K562 (cell line): ENCODE data around the gene CHD2. TPM values are rescaled to one million over a fixed set of nuclear protein-coding genes. Genes with fewer than 3 reads are reported as not detected.
A peak's percentile ranks its signal among the peaks of the same experiment; 100 is the strongest.

ENCODE experiments used
- CAMTA2 ChIP-seq: fragments of 250-450 bp; sonication (Bioruptor Pico); conservative IDR thresholded peaks from 2 replicates; pipeline ENCODE4 v1.5.1; 2022
- EWSR1 ChIP-seq: fragments of 450-650 bp; IDR thresholded peaks from 2 replicates; pipeline ENCODE4 v1.6.1; 2018; ENCODE audit warnings: borderline replicate concordance, mild to moderate bottlenecking, low read depth, moderate library complexity; ENCODE audit not compliant: partially characterized antibody
- FOXA1 ChIP-seq: fragments of 450-650 bp; IDR thresholded peaks from 2 replicates; pipeline ENCODE4 v1.6.1; 2016; ENCODE audit warnings: mild to moderate bottlenecking, borderline replicate concordance
- GATAD2B ChIP-seq: fragments of 450-650 bp; IDR thresholded peaks from 2 replicates; pipeline ENCODE4 v1.6.1; 2017; ENCODE audit warnings: mild to moderate bottlenecking, borderline replicate concordance
- GTF2A2 ChIP-seq: IDR thresholded peaks from 2 replicates; pipeline ENCODE4 v1.6.1; 2016; ENCODE audit warnings: mild to moderate bottlenecking, missing genetic modification characterization, missing compliant biosample characterization
- HNRNPL ChIP-seq: fragments of 200-400 bp; formaldehyde crosslinking; IDR thresholded peaks from 2 replicates; pipeline ENCODE4 v1.6.1; 2017; ENCODE audit warnings: low read depth, mild to moderate bottlenecking, low read length
- LARP7 ChIP-seq: fragments of 450-650 bp; IDR thresholded peaks from 2 replicates; pipeline ENCODE4 v1.6.1; 2016
- MAFF ChIP-seq: IDR thresholded peaks from 2 replicates; pipeline ENCODE4 v1.6.1; 2012; ENCODE audit warnings: low read length, improper control_type of control experiment
- MAZ ChIP-seq, 2 experiments: fragments of 450-650 bp in 1 of 2; sonication (generic) in 1 of 2; formaldehyde crosslinking; IDR thresholded peaks in 1 of 2; conservative IDR thresholded peaks in 1 of 2; 2 replicates each; pipeline versions ENCODE4 v1.4.0 to v1.5.0; 2020; ENCODE audit warnings: mild to moderate bottlenecking in 1 of 2, missing genetic modification reagents in 1 of 2
- RBM14 ChIP-seq: fragments of 200-400 bp; formaldehyde crosslinking; IDR thresholded peaks from 2 replicates; pipeline ENCODE4 v1.6.1; 2018; ENCODE audit warnings: low read depth, mild to moderate bottlenecking, low read length, moderate library complexity, borderline replicate concordance; ENCODE audit not compliant: insufficient read depth
- REST ChIP-seq, 2 experiments: fragments of 450-650 bp; formaldehyde crosslinking in 1 of 2; IDR thresholded peaks; 2 replicates each; pipeline versions ENCODE4 v1.4.0 to v1.6.1; 2014 to 2020; ENCODE audit warnings: mild to moderate bottlenecking in 2 of 2, borderline replicate concordance in 1 of 2, low read depth in 1 of 2
- TCF3 ChIP-seq: sonication (generic); formaldehyde crosslinking; IDR thresholded peaks from 2 replicates; pipeline ENCODE4 v1.4.0; 2020; ENCODE audit warnings: mild to moderate bottlenecking, missing genetic modification reagents
- YBX1 ChIP-seq: fragments of 450-650 bp; IDR thresholded peaks from 2 replicates; pipeline ENCODE4 v1.7.1; 2016; ENCODE audit warnings: mild to moderate bottlenecking
- ZNF316 ChIP-seq: fragments of 450-650 bp; IDR thresholded peaks from 2 replicates; pipeline ENCODE4 v1.6.1; 2016
- polyA plus RNA-seq, 8 experiments: library from polyadenylated mRNA; depleted of rRNA in 4 of 8; stranded (reverse) in 5 of 8; unstranded in 3 of 8; fragments of >200 nt; fragmentation: Nextera tagmentation in 2 of 8; fragmentation: Illumina TruSeq in 1 of 8; extraction: Ambion mirVana in 2 of 8; extraction: Trizol in 1 of 8; gene quantifications; 2 replicates each; pipeline versions ENCODE4 v1.2.1 to v1.2.3, GENCODE V29; 2011 to 2014; ENCODE audit warnings: inconsistent platforms in 1 of 8, missing spikeins in 1 of 8
- total RNA-seq, 7 experiments: library from RNA; depleted of rRNA in 6 of 7; stranded (reverse); fragments of >200 nt in 6 of 7; fragmentation: Illumina TruSeq in 2 of 7; extraction: Trizol in 2 of 7; gene quantifications; 2 replicates each; pipeline versions ENCODE4 v1.2.1 to v1.2.3, GENCODE V29; 2011 to 2021; ENCODE audit warnings: low replicate concordance in 1 of 7
- TF ChIP-seq, protein P1 (sequence below): fragments of 450-650 bp; IDR thresholded peaks from 2 replicates; pipeline ENCODE4 v1.7.1; 2018; ENCODE audit warnings: mild to moderate bottlenecking, low read depth; ENCODE audit not compliant: partially characterized antibody
- TF ChIP-seq, protein P2 (sequence below): fragments of 450-650 bp; formaldehyde crosslinking; IDR thresholded peaks from 2 replicates; pipeline ENCODE4 v1.4.0; 2022; ENCODE audit warnings: missing genetic modification characterization

Gene CHD2
- total and polyA plus RNA-seq, 9 of the 15 experiments (the other 6 are each of a cell fraction or from before 2014, with no cell fraction given) = 38.9 to 70.8 (median 56.2) TPM

DNA sequence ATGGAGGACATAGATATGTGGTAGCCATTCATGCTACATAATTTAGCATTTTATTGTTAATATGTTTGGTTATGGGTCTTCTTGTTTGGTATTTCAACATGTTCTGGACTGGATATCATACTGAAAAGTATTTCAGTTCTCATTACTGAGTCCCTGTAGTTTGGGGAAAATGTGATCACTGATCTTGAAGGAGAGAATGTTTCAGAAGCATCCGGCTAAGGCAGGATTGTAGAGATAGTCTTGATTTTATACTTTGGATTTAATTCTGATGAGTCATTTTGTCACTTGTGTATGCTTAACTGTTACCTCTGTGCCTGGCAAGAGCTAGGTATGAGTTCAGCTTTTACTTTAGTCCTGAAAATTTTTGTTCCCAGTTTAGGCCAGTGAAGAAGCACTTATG, 7.1 kb downstream of the CHD2 start (continued):
- TF ChIP-seq, protein P1, sequence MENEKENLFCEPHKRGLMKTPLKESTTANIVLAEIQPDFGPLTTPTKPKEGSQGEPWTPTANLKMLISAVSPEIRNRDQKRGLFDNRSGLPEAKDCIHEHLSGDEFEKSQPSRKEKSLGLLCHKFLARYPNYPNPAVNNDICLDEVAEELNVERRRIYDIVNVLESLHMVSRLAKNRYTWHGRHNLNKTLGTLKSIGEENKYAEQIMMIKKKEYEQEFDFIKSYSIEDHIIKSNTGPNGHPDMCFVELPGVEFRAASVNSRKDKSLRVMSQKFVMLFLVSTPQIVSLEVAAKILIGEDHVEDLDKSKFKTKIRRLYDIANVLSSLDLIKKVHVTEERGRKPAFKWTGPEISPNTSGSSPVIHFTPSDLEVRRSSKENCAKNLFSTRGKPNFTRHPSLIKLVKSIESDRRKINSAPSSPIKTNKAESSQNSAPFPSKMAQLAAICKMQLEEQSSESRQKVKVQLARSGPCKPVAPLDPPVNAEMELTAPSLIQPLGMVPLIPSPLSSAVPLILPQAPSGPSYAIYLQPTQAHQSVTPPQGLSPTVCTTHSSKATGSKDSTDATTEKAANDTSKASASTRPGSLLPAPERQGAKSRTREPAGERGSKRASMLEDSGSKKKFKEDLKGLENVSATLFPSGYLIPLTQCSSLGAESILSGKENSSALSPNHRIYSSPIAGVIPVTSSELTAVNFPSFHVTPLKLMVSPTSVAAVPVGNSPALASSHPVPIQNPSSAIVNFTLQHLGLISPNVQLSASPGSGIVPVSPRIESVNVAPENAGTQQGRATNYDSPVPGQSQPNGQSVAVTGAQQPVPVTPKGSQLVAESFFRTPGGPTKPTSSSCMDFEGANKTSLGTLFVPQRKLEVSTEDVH = no peak
- TF ChIP-seq GTF2A2 (tag) (no peak), GATAD2B (no peak), TCF3 (no peak), YBX1 (no peak), RBM14 (no peak), EWSR1 (no peak), LARP7 (no peak), REST (IDR thresholded peaks at IDR 0.05; ENCODE audit: borderline replicate concordance) (peak; percentile 42; the same call in 1 of the 2 replicates), REST (CRISPR knock-in tag; IDR thresholded peaks at IDR 0.05; ENCODE audit: low read depth) (no peak), CAMTA2 (no peak), HNRNPL (no peak), ZNF316 (peak; percentile 77), FOXA1 (no peak), MAFF (peak; percentile 33; the same call in 1 of the 2 replicates), MAZ (CRISPR knock-in tag; conservative IDR thresholded peaks at IDR 0.05 in 1 of 2, IDR thresholded peaks at IDR 0.05 in 1 of 2) (no peak)
- TF ChIP-seq, protein P2, sequence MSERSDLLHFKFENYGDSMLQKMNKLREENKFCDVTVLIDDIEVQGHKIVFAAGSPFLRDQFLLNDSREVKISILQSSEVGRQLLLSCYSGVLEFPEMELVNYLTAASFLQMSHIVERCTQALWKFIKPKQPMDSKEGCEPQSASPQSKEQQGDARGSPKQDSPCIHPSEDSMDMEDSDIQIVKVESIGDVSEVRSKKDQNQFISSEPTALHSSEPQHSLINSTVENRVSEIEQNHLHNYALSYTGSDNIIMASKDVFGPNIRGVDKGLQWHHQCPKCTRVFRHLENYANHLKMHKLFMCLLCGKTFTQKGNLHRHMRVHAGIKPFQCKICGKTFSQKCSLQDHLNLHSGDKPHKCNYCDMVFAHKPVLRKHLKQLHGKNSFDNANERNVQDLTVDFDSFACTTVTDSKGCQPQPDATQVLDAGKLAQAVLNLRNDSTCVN (CRISPR knock-in tag) = no peak
